DMS79 treated with DMSO at 0.1 percent for 48 hours (cell line): ENCODE data around the gene IGBP1.
"Not testable (repeated sequence)": the region's sequence is repeated elsewhere in the genome, so short reads cannot be mapped to it uniquely, and the experiment has no call there.

Experiments used
- DNase-seq: peaks from one replicate; lab custom pipeline; 2025; lab: John Stamatoyannopoulos, UW

Gene IGBP1

DNA sequence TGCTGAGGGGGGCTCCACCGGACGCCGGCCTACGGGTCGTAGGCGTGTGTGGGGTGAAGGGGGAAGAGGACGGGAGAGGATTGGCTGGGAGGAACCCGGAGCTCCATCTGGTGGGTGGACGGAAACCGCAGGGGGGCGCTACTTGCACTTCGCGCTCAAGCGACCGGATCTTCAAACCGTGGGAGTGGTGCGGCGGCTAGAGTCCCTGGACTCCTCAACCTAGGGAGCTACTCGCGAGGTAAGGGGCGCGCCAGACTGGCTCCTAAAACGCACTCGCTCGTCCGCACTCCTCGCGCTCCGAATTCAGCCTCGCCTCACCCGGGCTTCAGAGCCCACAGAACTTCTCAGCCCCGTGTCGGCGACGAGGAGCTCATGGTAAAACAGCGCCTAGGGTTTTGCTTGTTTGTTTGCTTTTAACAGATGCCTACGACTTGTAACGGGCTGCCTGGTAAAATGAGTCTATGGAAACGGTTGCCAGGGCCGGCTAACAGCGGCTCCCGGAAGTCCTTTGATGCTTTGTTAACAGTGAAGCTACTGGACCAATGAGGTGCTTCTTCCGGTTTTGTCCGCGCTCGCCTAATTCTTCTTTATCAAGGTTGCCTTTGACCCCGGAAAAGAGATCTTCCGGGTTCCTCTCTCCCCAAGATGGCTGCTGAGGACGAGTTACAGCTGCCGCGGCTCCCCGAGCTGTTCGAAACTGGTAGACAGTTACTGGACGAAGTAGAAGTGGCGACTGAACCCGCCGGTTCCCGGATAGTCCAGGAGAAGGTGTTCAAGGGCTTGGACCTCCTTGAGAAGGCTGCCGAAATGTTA, at the start of gene IGBP1:
IGBP1 (plus strand) TSS at position 145 of the 813 bp plus-strand sequence; CDS start at position 646, 501 bp downstream.
- peak; percentile 71 for DNase-seq

DNA sequence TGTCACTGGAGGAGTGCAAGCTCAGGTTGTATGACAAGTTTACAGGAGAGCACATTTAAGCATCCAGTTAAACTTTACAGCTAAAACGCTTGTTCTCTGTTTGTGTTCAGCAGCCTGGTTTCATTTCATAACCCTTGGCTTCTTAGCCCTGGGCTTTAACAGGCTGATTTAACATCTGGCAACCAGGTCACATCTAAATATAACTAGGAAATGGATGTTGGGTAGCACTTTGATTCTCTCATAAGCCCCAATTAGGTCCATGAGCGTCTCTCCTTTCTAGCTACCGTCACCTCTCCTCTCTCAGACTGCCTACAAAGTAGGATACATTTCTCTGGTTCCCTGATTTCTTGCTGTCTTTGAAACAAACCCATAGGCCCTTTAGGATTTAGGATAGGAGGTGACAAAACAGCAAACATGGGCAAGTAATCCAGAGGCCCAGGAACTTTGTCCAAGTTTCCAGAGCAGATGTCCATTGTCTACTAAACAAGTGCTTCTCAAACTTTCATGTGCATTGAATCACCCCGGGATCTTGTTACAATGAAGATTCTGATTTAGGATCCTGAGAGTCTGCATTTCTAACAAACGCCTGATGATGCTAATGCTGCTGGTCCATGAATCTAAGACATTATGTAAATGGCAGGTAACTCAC, 48.5 kb upstream of the IGBP1 start:
- no peak for DNase-seq

DNA sequence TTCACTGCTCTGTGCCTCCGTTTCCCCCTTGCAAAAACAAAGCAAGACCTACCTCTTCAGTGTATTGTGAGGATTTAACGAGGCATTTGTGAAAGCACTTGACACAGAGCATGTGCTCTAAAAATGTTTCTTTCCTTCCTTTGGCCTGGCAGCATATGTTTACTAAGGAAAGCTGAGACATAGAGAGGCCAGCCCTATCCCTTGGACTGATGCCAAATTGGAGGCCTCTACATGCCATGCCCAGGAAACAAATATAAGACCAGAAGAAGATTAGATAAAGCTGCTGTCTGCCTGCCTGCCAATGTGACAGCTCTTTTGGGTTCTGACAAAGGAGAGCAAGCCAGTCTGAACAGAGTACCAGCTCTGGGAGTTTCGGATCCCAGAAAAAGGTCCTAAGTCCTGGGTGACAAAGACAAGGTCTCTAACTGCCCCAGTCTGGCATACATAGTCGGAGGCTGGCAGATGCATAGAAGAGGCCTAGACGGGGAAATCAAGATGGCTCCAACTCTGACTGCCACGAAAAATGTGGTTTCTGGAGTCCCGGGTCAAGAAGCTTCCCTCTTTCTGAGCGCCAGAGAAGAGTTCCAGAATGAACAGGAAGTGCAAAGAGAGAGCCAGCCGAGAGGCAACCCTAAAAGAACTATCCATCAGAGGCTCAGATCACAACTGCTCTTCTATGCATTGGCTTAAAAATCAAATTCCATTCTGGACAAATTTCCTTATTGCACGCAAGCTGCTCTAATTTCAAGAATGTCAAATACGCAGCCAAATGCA, 45.2 kb upstream of the IGBP1 start:
- peak; percentile 6 for DNase-seq

DNA sequence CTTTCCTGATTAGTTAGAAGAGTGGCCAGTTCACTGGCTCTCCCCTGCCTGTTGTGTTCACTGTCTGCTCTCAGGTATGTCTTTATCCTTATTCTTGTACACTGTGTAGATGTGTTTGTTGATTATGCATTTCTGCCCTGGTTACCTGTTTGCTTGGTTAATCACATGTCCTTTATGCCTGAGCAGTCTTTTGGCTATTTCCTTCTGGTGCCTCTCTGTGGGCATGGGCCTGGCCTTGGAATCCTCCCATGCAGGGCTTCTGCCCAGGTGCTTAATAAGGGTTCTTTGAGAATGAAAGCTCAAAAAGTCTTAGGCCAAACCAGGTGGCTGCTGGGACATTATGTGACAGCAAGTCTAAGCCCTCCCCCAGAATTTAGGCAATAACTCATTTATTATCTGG, 44.5 kb upstream of the IGBP1 start:
- no peak for DNase-seq

DNA sequence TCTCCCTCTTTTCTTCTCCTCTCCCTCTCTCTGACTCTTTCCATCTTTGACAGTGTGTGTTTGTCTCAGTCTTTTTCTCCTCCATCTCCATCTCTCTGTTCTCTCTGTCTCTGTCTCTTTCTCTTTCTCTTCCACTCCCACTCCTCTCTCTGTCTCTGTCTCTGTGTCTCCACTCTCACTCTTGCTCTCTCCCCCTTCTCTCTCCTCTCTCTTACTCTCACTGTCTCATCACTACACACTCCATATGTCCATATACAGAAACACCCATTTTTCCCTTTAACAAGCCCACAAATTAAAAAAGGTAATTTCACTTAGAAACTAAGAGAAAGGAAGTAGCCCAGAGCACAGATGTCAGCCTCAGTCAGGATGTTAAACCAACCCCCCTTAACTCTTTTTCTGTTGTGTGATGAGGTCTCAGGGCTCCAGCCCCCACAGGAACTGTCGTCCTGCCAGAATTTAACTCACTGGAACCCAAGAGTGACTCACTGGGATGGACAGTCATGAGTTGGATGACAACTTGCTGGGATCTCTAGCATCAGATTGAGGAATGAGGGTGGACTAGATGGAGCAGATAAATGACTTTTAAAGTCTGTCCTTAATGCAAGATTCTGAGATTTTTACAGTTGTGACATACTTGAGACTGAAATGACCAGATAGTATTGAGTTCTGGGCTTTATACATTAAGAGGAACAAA, 43.5 kb upstream of the IGBP1 start:
- no peak for DNase-seq

DNA sequence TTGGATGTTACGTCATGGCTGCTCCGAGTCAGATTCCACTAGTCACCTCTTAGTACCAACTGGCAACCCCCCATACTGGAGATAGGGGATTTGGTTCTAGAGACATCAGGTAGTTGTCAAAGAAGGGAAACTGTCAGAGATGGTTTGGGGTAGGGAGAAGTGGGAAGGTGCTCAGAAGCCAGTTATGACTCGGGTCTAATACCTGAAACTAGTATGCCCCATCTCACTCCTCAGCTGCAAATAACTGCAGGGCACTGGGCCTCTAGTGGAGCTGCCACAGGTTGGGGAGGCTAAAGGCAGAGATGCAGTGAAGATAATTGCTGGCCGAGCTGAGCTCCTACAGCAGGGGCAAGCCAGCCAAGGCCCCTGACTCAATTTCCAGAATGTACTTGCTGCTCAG, 41.0 kb upstream of the IGBP1 start:
- no peak for DNase-seq

DNA sequence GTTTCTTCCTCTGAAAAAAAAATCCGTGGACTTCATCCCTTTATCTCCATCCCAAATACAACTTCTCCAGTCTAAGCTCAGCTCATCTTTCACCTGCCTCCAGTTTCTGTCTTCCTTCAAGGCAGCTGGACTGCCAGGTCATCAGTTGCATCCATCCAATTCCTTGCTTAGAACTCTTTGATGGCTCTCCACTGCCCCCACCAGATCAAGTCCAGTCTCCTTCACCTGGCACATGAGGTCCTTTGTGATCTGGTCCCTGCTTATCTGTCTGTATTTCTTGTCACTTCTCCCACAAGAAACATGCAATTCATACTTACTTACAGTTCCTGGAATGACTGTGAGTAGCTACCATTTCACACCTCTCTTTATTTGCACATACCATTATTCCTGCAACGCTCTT, 37.2 kb upstream of the IGBP1 start:
- no peak for DNase-seq

DNA sequence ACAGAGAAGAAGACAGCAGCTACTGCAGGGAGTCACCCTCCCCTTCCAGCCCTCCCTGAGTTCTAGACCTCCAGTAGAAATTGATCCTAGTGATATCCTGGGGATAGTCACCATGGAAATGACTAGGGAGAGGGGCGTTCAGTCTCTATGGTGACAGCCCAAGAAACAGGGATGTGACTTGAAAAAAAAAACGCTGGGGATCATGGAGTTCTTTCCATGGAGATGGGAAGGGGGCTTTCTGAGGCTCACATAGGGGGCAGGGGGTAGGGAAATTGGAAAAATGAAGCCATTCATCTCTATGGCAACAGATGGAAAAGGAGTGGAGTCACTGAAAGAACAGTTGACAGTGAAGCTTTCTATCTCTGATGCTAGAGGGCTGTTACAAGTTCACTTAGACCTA, 28.0 kb upstream of the IGBP1 start:
- no peak for DNase-seq

DNA sequence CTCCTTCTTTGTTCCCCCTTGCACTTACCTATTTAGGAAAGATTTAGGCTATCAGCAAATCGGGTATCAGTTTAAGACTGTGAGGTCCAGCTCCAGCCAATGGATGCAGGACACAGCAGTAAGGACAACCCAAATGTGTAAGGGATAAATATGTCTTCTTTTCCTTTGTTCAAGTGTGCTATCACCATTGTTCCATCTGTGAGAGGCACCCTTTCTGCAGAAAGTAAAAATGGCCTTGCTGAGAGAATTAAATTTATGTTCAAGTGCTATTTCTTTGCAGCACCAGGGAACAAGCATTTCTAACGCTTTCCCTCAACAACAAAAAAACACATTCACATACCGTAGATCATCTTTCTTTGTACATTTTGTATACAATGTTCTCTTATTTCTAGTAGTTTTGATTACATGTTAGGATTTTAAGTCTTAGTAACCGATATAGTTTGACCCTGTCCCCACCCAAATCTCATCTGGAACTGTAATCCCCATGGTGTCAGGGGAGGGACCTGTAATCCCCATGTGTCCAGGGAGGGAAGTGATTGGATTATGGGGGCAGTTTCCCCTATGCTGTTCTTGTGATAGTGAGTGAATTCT, 21.7 kb upstream of the IGBP1 start:
- DNase-seq: not testable (repeated sequence)

DNA sequence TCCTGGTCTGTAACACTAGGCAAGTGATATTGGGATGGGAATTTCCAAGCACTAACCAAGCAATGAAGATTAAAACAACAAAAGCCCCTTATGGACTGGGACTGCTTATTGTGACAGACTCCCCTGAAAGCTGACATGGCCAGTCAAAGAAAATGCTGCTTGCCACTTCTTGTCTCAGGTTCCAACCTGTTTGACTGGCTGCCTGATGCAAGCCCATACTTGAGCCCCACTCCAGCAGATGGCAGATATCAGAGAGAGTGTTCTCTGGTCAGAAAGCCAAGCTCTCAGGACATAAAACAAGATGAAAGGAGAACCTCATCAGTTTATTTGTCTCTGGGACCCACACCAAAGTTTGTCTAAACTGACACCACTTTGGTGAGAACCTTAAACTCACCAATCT, 15.5 kb upstream of the IGBP1 start:
- no peak for DNase-seq

DNA sequence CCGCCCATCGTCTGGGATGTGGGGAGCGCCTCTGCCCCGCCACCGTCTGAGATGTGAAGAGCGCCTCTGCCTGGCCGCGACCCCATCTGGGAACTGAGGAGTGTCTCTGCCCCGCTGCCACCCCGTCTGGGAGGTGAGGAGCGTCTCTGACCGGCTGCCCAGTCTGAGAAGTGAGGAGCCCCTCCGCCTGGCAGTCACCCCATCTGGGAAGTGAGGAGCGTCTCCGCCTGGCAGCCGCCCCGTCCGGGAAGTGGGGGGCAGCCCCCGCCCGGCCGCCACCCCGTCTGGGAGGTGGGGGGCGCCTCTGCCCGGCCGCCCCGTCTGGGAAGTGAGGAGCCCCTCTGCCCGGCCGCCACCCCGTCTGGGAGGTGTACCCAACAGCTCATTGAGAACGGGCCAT, 10.2 kb upstream of the IGBP1 start:
- DNase-seq: not testable (repeated sequence)

DNA sequence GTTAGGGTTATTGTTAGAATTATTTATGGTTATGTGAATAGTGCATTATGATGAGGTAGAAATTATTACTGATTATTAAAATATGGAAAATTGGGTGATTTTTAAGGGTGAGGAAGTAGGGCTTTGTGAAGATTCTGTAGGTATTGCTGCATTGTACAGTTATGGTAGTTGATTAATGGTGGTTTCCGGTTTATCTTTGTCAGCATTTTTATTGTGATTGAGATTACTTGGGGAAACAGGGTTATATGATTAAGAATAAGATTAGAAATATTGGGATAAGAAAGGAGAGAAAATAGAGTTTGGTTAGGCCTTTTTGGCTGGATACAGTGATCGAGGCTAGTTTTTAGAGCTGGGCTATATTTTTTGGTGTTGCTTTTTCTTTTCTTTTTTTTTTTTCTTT, 8.6 kb upstream of the IGBP1 start:
- DNase-seq: no peak

DNA sequence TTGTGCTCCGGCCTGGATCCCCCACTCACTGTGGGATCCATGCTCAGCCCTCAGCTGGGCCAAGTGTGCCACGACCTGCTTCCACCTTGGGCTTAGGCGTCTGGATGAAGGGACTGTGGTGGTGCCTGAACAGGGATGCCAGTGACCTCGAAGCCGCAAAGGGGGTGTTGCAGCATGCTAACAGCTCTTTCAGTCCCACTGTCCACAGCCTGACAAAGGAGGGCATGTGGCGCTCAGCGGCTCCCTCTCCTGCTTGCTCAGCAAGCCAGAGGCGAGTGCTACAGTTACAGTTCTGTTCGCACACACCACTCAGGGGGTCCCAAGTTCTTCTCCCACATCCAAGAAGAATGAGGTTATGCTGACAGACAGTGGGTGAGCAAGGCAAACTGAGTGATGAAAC, 5.2 kb upstream of the IGBP1 start:
- no peak for DNase-seq

DNA sequence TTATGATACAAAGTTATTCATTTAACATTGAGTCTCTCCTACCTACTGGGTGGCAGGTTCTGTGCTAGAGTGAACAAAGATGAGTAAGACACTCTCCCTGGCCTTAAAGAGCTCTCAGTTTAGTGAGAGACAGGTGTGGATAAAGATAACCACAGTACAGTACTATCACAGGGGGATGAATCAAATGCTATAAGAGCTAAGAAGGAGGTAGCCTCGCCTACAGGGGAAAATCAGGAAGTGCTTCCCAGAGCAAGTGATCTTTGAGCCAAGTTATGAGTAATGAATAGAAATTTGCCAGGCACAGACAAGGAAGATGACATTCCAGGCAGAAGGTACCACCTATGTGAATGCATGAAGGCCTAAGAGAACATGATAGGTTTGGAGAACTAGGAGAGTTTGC, 3.4 kb upstream of the IGBP1 start:
- DNase-seq: no peak

DNA sequence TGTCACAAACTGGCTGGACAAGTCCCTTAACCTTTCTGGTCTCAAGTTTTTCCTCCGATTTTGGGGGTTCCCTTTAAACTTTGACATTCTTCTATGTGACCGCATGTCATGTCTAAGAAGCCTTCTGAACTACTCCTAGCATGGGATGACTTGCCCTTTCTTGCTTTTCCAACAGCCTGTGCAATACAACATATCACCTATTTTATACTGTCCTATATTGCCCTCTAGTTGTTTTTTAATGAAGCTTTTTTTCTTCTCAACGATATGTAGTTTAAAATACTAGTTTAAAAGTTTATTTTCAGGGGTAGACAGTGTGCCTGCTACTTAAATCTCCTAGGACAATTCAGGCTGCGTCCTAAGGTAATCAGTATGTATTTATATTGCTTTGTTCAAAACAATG, 1.0 kb upstream of the IGBP1 start:
- no peak for DNase-seq

DNA sequence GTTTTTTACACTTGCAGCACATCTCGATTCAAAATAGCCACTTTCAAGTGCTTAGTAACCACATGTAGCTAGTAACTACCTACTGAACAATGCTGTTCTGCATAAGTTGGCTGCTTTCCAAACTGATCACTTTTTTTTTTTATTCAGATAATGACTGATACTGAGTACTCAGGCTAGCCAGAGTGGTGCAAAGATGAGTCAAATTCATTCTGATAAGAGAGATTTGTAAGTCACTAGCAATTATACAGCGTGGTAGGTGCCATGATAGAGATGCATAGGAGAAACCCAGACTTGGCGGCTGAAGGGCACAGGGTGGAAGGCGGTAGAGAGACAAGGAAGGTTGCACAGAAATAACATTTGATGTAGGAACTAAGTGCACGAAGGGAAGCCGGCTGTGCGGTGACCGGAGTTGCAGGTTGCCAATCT, 357 bp upstream of the IGBP1 start:
- peak; percentile 46 for DNase-seq

DNA sequence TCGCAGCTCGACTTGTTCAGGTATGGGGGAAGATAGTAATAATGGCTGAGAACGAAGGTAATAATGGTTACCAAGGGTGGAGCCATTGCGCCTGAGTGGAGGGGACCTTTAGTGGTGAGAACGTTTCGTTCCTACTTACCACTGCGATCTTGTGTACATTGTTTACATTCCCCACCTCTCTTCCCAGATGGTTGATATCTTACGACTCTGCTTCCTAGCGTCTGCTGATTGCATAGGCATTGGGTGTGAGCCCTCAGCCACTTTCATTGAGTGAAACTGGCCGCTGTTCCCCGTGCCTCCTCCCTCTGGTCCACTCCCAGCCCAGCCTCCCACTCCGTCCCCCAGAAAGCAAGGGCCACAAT, 850 bp downstream of the IGBP1 start:
- peak; percentile 40 for DNase-seq

DNA sequence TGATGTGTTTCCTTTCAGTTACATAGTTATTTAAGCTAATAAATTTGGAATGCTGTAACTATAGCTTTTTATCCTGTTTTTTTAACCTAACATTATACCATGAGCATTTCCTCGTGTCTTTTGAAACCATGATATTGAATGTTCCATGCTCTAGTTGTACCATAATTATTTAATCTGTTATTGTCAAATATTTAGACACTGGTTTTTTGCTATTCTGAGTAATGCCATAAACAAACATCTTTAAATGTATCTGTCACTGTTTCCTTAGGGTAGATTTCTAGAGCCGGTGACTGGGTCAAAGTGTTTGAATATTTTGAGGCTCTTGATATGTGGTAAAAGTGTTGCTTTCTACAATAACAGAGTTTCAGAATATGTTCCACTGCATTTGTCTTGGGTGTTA, 5.4 kb downstream of the IGBP1 start:
- DNase-seq: no peak

DNA sequence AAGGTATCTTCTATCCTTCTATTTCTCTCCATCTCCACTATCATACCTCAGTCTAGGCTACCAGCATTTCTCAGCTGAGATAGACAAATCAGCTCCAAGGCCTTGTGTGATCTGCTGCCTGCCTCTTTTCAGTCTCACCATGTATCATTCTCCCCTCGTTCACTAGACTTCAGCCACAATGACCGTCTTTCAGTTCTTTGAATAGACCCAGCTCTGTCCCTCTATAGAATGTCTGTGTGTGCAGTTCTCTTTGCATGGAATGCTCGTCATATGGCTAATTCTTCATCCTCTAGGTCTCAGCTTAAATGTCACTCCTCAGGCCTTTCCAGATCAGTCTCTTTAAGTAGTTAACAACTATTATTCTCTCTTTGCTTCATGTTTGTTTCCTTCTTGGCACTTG, 6.5 kb downstream of the IGBP1 start:
- no peak for DNase-seq

DNA sequence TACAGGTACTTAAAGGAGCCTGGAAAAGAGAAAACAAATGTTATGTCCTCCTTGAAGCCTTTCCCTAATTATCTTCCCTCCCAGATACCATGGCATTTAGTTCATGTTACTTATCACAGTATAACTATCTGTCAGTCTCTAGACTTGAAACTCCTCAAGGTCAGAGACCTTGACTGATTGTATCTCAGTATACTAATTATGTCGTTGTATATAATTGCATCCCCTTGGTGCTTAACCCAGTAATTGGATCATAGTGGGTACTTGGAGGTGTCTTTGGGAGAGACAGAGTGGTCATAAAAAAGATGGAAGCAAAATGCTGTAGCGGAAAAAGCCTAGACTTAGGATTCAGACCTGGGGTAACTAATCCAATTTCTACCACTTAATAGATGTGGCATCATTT, 8.1 kb downstream of the IGBP1 start:
- DNase-seq: no peak

DNA sequence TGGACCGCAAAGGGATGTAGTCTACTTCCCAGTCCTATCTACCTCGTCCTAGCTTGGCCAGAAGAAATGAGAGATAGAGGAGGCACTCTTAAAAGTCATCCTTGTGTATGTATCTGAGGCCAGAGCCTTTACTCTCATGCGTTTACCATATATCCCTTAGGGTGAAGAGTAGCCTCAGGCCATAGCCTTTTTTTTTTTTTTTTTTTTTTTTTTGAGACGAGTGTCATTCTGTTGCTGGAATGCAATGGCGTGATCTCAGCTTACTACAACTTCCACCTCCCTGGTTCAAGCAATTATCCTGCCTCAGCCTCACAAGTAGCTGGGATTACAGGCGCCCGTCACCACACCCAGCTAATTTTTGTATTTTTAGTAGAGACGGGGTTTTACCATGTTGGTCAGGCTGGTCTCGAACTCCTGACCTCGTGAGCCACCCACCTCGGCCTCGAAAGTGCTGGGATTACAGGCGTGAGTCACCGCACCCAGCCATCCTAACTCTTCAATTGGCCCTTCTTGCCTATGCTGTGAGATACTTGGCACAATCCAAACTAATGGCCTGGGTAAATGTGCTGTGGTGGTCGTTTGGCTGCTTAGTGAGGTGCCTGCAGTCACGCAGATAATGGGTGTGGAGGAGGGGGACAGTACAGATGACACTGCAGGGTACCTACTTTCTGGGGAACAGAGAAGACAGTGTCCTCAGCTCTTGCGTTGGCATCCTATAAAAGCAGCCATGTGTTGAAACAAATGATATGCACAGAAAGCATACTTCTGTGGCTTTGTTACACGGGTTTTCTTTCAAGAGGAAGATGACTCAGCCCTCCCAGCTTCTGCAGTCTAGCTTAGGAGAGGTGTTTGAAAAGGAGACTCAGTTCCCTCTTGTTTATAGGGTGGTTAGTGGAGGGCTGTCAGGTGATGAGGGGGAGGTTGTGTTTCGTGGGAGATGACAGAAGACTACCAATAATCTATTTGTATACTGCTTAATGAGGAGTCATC, 33.6 kb downstream of the IGBP1 start:
- DNase-seq: no peak
